HEK293T (cell line): ENCODE results near the gene APBA2.

Experiments
- CTBP1 ChIP-seq: fragments of 450-650 bp; IDR thresholded peaks from 2 replicates; pipeline ENCODE4 v1.6.1; 2016; ENCODE audit warnings: borderline replicate concordance
- SP1 ChIP-seq: fragments of 450-650 bp; IDR thresholded peaks from 2 replicates; pipeline ENCODE4 v1.6.1; 2017
- ZNF384 ChIP-seq: fragments of 450-650 bp; IDR thresholded peaks from 2 replicates; pipeline ENCODE4 v1.6.1; 2016

- TF ChIP-seq SP1, result no peak
- TF ChIP-seq ZNF384, result no peak
- TF ChIP-seq CTBP1, result no peak
These were observed 29.5 kb downstream of the APBA2 start for GRCh38 chr15:28915041-28915810.
